ES-I3 (cell line): ENCODE results near the gene ASPHD1.
"Not testable (repeated sequence)": the region's sequence is repeated elsewhere in the genome, so short reads cannot be mapped to it uniquely, and the experiment has no call there.

Source experiments
- H3K36me3 ChIP-seq: 2 replicates; pipeline ENCODE4 v1.6.1; 2013; ENCODE audit warnings: mild to moderate bottlenecking, low read length, control low read depth, moderate library complexity; ENCODE audit not compliant: insufficient read depth
- H3K4me1 ChIP-seq: 2 replicates; pipeline ENCODE4 v1.6.1; 2013; ENCODE audit warnings: mild to moderate bottlenecking, control low read depth, low read length; ENCODE audit not compliant: insufficient read depth
- H3K9ac ChIP-seq: 2 replicates; pipeline ENCODE4 v1.6.1; 2013; ENCODE audit warnings: low read depth, mild to moderate bottlenecking, low read length, moderate library complexity
- H3K9me3 ChIP-seq: 2 replicates; pipeline ENCODE4 v1.6.1; 2013; ENCODE audit warnings: mild to moderate bottlenecking, low read length, moderate library complexity; ENCODE audit not compliant: control insufficient read depth, insufficient read depth

The ASPHD1 gene

GRCh38 chr16:29908719-29909220 is 8.5 kb downstream of the ASPHD1 start:
- H3K9ac ChIP-seq: no peak overlapping the region
- no peaks in the 10 kb centered on the region; the same call in 1 of the 2 replicates for H3K4me1 ChIP-seq
- no peaks in the 10 kb centered on the region; the same call in 1 of the 2 replicates for H3K36me3 ChIP-seq
- no peaks in the 10 kb centered on the region for H3K9me3 ChIP-seq

GRCh38 chr16:29909391-29909790 is 9.1 kb downstream of the ASPHD1 start:
- H3K4me1 ChIP-seq: no peaks in the 10 kb centered on the region; the same call in 1 of the 2 replicates
- H3K9ac ChIP-seq: no peak overlapping the region
- no peaks in the 10 kb centered on the region for H3K9me3 ChIP-seq
- no peaks in the 10 kb centered on the region; the same call in 1 of the 2 replicates for H3K36me3 ChIP-seq

GRCh38 chr16:29909851-29910250 is 9.6 kb downstream of the ASPHD1 start:
- H3K4me1 ChIP-seq, H3K9me3 ChIP-seq, H3K36me3 ChIP-seq, H3K9ac ChIP-seq: not testable (repeated sequence)

- Histone ChIP-seq H3K9ac (no peak overlapping the region; the same call in 1 of the 2 replicates), H3K4me1 (no peaks in the 10 kb centered on the region; the same call in 1 of the 2 replicates), H3K36me3 (no peaks in the 10 kb centered on the region; the same call in none of the 2 replicates), H3K9me3 (no peaks in the 10 kb centered on the region)
Observed at GRCh38 chr16:29910819-29911675, 10.8 kb downstream of the ASPHD1 start.

GRCh38 chr16:29911676-29912010 is 11.4 kb downstream of the ASPHD1 start:
- H3K9me3 ChIP-seq: no peaks in the 10 kb centered on the region
- H3K36me3 ChIP-seq: no peaks in the 10 kb centered on the region; the same call in 1 of the 2 replicates
- H3K4me1 ChIP-seq: no peaks in the 10 kb centered on the region; the same call in 1 of the 2 replicates
- H3K9ac ChIP-seq: no peak overlapping the region; the same call in 1 of the 2 replicates

- Histone ChIP-seq H3K4me1 (no peaks in the 10 kb centered on the region; the same call in 1 of the 2 replicates), H3K9ac (no peak overlapping the region), H3K9me3 (no peaks in the 10 kb centered on the region), H3K36me3 (no peaks in the 10 kb centered on the region; the same call in 1 of the 2 replicates)
Observed at GRCh38 chr16:29912087-29912486, 11.8 kb downstream of the ASPHD1 start.

- no peaks in the 10 kb centered on the region for H3K9me3 ChIP-seq
- no peak overlapping the region for H3K9ac ChIP-seq
- H3K36me3 ChIP-seq: no peaks in the 10 kb centered on the region; the same call in 1 of the 2 replicates
- H3K4me1 ChIP-seq: no peaks in the 10 kb centered on the region; the same call in 1 of the 2 replicates
Observed at GRCh38 chr16:29913514-29913913, 13.2 kb downstream of the ASPHD1 start.

GRCh38 chr16:29915590-29916247 is 15.4 kb downstream of the ASPHD1 start:
- H3K36me3 ChIP-seq: peaks cover under 1% of the 10 kb centered on the region; the same call in 1 of the 2 replicates
- no peak overlapping the region for H3K9ac ChIP-seq
- H3K4me1 ChIP-seq: no peaks in the 10 kb centered on the region; the same call in 1 of the 2 replicates
- no peaks in the 10 kb centered on the region for H3K9me3 ChIP-seq

- Histone ChIP-seq H3K4me1 (no peaks in the 10 kb centered on the region; the same call in 1 of the 2 replicates), H3K9me3 (no peaks in the 10 kb centered on the region), H3K36me3 (peaks cover 5% of the 10 kb centered on the region; the same call in 1 of the 2 replicates), H3K9ac (no peak overlapping the region)
Observed at GRCh38 chr16:29916979-29917378, 16.7 kb downstream of the ASPHD1 start.

- peaks cover 5% of the 10 kb centered on the region; the same call in 1 of the 2 replicates for H3K4me1 ChIP-seq
- peaks cover 5% of the 10 kb centered on the region; the same call in 1 of the 2 replicates for H3K36me3 ChIP-seq
- H3K9ac ChIP-seq: no peak overlapping the region
- H3K9me3 ChIP-seq: no peaks in the 10 kb centered on the region
Observed at GRCh38 chr16:29920288-29921033, 20.2 kb downstream of the ASPHD1 start.

- H3K4me1 ChIP-seq: peaks cover 5% of the 10 kb centered on the region; the same call in 1 of the 2 replicates
- H3K9me3 ChIP-seq: no peaks in the 10 kb centered on the region
- no peak overlapping the region for H3K9ac ChIP-seq
- H3K36me3 ChIP-seq: peaks cover 5% of the 10 kb centered on the region; the same call in 1 of the 2 replicates
Observed at GRCh38 chr16:29921034-29921385, 20.7 kb downstream of the ASPHD1 start.

- Histone ChIP-seq H3K9ac (no peak overlapping the region), H3K9me3 (no peaks in the 10 kb centered on the region), H3K36me3 (peaks cover 5% of the 10 kb centered on the region; the same call in 1 of the 2 replicates), H3K4me1 (peaks cover 5% of the 10 kb centered on the region; the same call in 1 of the 2 replicates)
Observed at GRCh38 chr16:29922326-29922725, 22.0 kb downstream of the ASPHD1 start.

- Histone ChIP-seq H3K9me3 (no peaks in the 10 kb centered on the region), H3K9ac (no peak overlapping the region), H3K4me1 (peaks cover 5% of the 10 kb centered on the region; the same call in 1 of the 2 replicates), H3K36me3 (peaks cover 5% of the 10 kb centered on the region; the same call in 1 of the 2 replicates)
Observed at GRCh38 chr16:29922986-29923501, 22.8 kb downstream of the ASPHD1 start.
